Gastrocnemius medialis (tissue), 4 donors: ENCODE results near the gene DIP2C.

Experiments
- CTCF ChIP-seq, 5 experiments: fragments of 450-650 bp in 3 of 5; fragments of 200-600 bp in 2 of 5; sonication (generic) in 2 of 5; IDR thresholded peaks in 4 of 5; conservative IDR thresholded peaks in 1 of 5; 1 replicate in 4 of 5; 2 replicates in 1 of 5; pipeline ENCODE4 v1.5.1; 2016 to 2019; ENCODE audit warnings: antibody characterized with exemption in 5 of 5, mild to moderate bottlenecking in 3 of 5, moderate library complexity in 3 of 5
- POLR2A ChIP-seq, 2 donors: fragments of 450-650 bp; IDR thresholded peaks; one replicate each; pipeline ENCODE4 v1.6.1; 2017; ENCODE audit warnings: antibody characterized with exemption in 2 of 2, mild to moderate bottlenecking in 2 of 2, moderate library complexity in 2 of 2

GRCh38 chr10:474406-474805 lies 215.1 kb downstream of the DIP2C start:
- no peak for TF ChIP-seq CTCF (IDR thresholded peaks at IDR 0.05 in 4 of 5, conservative IDR thresholded peaks at IDR 0.05 in 1 of 5)
- no peak for TF ChIP-seq POLR2A (IDR thresholded peaks at IDR 0.05)
